ENCODE data around the gene CACNG4.

The CACNG4 gene

DNA sequence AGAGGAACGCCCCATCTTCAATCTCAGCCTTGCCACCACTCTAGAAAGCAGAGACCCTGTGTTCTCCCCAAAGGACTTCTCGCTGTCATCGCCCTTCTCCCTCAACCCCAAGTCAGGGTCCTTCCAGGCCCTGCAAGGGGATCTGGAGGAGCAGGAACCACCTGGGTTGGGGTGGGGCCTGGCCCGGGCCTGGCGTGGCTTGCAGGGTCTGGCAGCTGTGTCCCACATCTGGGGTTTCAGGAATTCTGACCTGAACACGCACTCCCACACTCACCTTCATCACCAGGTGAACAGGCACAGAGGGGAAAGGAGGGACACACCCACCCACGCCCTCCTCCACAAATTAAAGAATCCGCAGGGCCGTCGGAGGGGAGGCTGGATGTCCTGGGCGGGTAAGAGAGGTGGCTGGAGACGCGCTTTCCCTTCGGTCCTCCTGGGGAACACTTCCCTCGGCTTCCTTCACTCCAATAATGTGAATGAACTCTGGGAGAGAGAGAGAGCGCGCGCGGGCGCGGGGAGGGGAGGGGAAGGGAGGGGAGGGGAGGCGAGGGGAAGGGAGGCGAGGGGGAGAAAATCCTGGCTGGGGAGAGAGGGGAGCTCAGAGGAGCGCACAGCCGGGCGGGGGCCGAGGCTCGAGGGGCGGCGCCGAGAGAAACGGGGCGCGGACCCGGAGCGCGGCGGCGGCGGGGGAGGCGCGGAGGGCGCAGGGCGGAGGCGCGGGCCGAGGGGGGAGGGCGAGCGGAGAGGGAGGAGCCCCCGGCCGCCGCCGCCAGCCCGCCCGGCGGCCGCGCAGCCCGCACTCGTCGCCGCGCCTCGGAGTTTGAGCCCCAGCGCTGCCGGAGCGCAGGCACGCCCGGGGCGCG, at the start of gene CACNG4:
Gene CACNG4 (plus strand): TSS at position 799 of the 863 bp plus-strand sequence. CDS start 205 bp downstream, outside the sequence.
- DNase-seq (ENCODE audit: low spot score) = peak; percentile 59

DNA sequence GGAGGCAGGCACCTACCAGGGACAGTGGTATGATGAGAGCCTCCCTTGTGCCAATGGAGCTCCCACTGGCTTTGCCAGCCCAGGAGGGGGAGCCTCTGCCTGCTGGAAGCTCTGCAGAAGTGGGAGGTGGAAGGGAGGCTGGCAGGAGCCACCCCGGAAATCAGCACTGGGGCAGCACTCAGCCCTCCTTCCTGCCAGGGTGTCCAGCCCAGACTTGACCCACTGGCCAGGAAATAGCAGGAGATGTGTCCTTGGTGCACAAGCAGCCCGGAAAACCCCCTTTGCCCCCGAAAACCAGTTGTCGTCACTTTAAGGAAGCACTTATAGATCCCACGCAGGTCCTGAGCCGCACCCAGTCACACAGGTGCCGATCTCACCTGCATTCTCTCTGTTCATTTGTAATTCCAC, 49.3 kb upstream of the CACNG4 start:
- DNase-seq (ENCODE audit: low spot score) = peak; percentile 45

DNA sequence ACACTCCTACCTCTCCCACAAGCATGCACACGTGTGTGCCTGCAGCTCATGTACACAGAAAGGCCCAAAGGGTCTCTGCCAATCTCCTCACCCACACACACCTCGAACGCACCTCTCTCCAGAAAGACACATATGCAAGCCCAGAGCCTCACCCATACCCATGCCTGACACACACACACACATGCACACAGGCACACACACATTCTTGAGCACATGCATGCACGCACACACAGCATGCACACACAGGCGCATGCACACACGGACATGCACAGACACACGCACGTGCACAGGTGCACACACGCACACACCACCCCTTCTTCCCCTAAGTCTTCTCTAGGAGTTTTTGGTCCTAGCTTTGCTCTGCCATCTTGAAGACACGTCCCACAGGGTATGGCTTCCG, 48.7 kb upstream of the CACNG4 start:
- no peak for DNase-seq (ENCODE audit: low spot score)

DNA sequence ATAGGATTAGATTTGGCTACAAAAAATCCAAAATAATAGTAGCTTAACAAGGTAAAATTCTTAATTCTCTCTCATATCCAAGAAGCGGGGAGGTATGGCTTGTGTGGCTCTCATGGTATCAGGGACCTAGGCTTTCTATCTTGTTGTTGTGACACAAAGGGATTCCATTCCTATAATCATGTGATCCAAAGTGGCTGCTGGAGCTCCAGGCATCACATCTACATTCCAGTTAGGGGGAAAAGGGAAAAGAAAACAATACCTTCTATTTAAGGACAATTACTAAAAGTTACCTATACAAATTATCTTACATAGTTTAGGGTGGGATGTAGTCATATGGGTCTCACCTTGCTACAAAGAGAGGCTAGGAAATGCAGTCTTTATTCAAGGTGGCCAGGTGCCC, 47.6 kb upstream of the CACNG4 start:
- no peak for DNase-seq (ENCODE audit: low spot score)

DNA sequence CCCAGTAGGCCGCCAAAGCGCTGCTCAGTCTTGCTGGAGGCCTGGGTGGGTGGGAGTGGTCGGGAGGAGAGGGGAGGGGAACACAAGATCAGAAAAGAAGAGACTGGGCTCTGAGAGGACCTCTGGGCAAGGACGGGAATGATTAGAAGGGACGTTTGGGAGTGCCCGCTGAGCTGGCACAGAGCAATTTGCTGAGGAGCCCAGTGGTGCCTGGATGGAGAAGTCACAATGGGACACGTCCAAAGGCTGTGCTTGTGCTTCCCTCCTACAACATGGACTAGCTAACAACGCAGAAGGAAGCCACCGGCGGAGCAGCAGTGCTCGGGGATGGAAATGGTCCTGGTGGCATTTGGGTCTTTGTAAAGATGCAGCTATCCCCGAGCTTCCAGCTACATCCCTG, 45.6 kb upstream of the CACNG4 start:
- no peak for DNase-seq (ENCODE audit: low spot score)

DNA sequence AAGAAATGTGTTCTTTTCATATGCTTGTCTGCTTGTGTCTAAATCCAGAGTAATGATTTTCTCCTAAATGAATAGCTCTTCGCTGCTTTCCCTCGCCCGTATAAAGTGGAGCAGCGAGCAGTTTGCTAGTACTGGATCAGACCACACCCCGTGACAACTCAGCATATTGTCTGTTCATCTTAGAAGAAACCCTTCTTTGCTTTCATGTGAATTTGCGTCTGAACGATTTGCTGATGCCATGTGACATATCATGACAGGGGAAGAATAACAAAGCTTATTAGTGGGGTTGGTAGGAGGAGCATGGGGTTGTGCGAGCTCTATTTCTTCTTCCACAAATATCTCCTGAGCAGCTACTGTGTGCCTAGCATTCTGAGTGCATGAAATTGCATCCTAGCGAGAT, 44.1 kb upstream of the CACNG4 start:
- DNase-seq (ENCODE audit: low spot score) = peak; percentile 65

DNA sequence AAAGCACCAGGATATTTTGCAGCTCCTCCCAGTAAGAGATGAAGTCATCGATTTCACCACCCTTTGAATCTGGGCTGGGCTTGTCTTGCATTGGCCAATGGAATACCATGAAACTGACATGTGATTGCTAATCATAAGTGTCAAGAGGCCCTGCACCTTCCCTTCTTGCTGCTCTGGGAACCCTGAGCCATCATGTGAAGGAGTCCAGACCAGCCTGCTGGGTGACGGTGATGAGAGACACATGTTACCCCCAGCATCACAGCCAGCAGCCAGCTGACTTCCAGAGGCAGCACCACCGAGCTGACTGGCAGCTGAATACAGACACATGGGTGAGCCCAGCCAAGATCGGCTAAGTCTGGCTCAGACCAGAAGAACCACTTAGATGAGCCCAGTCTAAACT, 43.6 kb upstream of the CACNG4 start:
- no peak for DNase-seq (ENCODE audit: low spot score)

DNA sequence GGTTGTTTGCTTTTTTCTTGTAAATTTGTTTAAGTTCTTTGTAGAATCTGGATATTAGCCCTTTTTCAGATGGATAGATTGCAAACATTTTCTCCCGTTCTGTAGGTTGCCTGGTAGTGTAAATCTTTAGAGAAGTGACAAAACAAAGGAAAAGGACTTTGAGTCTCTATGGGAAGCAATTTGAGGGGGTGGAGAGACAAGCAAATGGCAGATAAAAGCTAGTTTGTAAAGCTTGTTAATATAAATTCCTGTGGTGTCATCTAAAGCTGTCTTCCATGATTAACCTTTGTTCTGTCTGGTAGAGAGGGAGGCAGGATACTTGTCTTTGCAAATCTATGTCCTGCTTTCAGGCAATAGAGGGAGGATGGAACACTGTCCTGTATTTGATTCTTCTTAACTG, 40.6 kb upstream of the CACNG4 start:
- DNase-seq (ENCODE audit: low spot score) = no peak

DNA sequence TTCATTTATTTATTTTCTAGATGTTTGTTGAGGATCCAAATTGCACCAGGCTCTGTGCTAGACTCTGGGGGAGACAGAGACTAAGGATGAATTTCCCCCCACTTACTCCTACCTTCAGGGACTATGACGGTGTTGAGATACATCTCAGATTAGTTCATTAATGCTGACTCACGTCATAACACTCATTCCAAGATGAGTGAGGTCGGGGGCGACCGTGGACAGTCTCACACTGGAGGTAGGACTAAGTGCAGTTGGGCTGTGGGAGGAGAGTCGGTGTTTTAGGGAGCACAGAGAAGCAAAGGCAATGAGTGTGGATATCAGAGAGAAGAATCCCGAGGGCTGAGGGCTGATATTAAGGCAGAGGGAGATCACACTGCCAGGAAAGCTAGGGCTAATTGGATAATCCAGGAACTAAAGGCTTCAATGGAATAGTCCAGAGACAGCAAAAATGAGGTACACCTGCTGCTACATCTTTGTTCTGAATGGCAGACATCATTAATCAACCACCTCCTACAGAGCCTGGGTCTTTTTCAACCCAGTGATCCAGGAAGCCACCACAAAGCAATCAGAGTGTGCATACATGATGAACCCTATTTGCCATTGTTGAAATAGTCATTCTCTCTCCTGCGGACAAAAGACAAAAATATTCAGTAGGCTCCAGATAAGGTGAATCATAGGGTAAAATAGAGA, 38.6 kb upstream of the CACNG4 start:
- DNase-seq (ENCODE audit: low spot score) = no peak

DNA sequence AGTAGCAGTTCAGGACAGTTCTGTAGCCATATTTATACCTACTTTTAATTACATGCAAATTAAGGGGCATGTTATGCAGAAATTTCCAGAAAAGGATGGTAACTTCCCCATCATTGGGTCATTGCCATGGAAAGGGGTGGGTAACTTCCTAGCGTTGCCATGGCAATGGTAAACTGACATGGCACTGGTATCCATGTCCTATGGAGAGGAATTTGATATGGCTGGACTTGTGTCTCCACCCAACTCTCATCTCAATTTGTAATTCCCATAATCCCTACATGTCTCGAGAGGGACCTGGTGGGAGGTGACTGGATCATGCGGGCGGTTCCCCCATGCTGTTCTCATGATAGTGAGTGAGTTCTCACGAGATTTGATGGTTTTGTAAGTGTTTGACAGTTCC, 35.6 kb upstream of the CACNG4 start:
- no peak for DNase-seq (ENCODE audit: low spot score)

DNA sequence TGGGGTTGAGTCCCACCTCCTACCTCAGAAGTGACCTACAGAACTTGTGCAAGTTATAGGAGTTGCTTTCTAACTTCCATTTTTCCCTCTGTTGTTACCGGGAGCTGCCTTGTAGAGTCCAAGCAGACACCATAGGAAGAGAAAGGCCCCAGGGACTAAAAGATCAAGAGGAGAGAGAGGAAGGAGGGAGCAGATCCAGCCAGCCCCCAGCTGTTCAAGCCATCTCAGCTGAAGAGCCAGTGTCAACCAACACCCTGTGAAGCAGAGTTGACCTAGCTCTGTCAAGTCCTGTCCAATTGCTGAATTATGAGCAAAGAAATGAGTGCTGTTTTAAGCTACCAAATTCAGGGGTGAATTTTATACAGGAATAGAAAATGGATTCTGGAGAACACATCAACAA, 34.9 kb upstream of the CACNG4 start:
- DNase-seq (ENCODE audit: low spot score) = no peak

DNA sequence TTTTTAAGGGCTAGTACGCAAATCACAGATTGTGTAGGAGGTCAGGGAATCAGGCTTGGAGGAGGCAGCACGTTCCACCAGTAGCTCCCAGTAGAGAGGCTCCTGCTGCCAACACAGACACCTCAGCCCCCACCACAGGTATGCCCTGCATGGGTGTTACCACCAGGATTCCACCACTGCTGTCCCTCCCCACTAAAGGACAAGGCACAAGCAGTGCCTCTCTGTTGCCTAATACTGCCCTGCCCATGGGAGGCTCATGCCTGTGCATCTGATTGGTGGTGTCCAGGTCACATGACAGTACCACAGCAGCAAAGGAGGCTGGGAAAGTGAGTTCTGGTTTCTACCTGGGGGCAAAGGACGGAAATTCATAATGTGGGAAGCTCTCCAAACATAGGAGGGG, 33.6 kb upstream of the CACNG4 start:
- DNase-seq (ENCODE audit: low spot score) = no peak

DNA sequence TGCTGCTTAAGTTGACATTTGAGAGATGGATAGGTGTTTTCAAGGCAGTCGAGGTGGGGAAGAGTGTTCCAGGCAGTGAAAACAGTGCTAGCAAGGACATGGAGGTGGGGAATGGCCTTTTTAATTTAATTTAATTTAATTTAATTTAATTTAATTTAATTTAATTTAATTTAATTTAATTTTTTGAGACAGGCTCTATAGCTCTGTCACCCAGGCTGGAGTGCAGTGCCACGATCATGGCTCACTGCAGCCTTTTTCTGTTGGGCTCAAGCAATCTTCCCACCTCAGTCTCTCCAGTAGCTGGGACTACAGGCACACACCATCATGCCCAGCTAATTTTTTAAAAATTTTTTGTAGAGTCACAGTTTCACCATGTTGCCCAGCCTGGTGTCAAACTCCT, 32.2 kb upstream of the CACNG4 start:
- DNase-seq (ENCODE audit: low spot score) = no peak

DNA sequence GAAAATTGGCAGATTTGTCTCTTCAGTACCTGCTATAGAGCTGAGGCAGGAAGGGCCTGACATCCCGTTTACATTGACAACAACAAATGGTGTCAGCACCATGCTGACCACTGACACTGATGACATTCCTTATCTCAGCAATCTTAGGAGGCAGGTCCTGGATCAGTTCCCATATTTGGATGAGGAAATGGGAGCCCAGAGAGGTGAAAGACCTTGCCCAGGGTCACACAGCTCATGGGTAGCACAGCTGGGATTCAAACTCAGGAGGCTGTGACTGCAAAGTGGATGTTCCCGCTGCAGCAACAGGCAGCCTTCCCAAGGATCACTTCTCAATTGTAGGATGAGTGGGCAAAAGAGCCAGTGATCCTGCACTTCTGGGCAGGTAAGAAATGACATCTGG, 30.5 kb upstream of the CACNG4 start:
- no peak for DNase-seq (ENCODE audit: low spot score)

DNA sequence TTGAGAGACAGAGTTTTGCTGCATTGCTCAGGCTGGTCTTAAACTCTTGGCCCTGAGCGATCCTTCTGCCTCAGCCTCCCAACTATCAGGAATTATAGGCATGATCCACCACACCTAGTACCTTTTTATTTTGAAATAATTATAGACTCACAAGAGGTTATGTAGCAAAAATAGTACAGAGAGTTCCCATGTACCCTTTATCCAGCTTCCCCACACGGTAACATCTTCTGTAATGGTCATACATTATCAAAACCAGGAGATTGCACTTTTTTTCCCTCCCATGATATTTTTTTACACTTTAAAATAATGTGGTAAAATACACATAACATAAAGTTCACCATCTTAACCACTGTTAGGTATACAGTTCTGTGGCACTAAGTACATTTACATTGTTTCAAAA, 28.8 kb upstream of the CACNG4 start:
- no peak for DNase-seq (ENCODE audit: low spot score)

DNA sequence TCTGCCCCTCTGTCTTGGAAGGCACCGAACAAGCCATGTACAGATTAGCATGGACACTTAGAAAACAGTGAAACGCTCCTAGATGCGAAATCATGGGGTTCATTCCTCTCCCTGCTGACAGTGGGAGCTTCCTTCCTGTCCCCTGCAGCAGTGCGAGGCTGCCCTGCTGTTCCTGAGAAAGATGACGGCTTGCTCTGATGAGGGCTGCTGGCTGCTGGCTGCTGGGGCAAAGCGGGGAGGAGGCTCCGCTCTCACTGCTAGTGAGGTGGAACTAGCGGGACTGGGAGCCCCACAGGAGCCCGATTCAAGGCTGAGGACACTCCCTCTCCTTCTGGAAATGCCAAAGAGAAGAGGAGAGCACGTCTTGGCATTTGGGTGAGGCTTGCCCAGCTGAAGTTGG, 25.9 kb upstream of the CACNG4 start:
- no peak for DNase-seq (ENCODE audit: low spot score)

DNA sequence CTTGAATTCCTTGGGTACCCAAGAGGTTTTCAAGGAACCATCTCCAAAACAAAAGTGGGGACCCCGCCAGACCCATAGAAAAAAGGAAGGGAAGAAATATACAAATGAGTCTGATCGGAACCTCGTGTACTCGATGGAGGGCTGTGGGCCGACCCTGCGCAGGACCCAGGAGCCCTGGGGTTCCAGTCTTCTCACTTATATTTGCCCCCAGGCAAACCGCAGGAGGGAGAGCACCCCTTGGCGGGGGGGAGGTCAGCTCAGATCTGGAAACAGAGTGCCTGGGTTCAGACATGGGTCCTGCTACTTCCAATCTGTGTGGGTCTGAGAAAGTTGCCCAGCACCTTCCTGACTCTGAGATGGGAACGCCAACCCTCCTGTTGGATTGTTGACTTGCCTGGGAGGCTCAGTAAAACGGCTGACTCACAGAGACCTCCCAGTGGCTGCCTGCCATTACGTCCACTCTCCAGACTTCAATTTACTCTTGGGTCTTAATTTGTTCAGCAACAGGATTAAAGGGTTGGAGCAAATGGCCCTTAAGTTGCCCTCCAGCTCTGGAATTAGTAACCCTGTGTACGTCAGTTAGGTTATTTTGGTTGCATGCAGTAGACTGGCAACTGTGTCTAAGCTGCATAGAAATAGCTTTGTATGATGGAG, 24.9 kb upstream of the CACNG4 start:
- DNase-seq (ENCODE audit: low spot score) = no peak

DNA sequence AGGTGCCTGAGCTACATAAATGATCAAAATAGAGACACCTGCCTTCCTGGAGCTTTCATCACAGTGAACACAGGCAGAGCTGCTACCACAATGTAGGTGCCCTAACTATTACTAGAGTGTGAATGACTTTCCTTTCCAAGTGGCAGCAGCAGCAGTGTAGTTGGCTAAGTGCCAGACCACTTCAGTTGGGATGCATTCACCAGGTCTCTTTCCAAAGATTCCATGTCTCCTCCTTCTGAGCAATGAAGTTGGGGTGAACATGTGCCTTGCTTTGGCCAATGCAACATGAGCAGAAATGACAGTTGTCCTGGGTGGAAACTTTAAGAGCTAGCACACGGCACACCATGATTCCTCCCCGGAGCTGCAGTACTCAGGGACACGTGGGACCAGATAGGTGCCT, 23.3 kb upstream of the CACNG4 start:
- no peak for DNase-seq (ENCODE audit: low spot score)

DNA sequence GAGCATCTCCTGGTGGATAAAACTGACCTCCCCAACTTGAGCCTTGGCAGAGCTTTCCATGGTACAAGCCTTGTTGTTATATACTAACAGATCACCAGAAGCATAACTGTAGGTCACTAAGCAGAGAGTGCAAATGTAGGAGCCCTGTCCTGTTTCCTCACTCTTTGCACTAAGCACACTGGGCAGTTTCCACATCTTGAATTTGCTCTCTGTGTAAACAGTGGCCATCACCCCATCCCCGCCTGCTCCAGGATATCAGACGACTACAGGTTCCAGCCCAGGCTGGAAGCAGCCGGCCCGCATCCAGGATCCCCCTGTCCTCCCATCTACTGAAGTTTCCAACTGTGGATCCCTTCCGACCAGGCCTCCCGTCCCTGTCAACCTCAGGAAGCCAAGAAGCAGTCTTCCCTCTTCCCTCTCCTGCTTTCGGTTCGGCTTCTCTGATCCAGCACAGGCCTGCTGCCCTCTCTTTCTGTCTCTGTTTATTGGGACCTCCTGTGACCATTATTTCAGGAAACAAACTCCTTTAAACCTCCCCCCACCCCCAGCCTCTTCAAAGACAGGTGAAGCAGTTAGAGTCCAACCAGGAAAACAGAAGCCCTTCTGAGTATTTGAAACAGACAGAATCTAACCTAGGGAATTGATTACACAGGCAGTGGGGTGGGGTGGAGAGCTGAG, 22.6 kb upstream of the CACNG4 start:
- DNase-seq (ENCODE audit: low spot score) = no peak

DNA sequence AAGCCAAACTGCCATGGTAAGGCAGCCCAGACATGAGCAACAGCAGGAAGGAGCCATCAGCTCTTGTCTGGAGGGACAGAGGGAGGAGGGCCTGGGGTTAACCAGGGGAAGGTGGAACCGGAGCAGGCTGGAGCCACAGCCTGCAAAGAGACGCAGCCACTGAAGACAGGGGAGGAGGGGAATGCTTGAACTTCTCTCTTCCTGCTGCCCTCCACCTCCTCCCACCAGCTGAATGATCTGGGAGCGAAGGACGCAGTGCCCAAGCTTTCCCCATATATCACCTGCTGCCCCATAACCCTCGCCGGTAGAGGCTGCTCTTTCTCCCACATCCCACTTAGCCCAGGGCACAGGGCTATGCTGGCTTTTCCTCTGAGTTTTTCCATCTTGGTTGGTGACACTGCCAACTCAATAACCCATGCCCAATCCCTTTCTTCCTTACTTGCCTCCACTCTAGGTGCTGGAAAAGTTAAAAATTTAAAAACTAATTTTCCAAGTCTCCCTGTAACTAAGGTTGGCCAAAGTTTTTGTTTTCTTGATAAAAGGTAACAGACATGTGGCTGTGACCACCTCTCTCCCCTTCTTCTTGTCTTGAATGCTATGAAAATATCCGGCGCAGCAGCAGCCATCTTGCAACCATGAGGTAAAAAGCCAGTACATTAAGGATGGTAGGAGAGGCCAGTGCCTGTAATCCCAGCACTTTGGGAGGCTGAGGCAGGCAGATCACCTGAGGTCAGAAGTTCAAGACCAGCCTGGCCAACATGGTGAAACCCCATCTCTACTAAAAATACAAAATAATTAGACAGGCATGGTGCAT, 21.8 kb upstream of the CACNG4 start:
- DNase-seq (ENCODE audit: low spot score) = no peak

DNA sequence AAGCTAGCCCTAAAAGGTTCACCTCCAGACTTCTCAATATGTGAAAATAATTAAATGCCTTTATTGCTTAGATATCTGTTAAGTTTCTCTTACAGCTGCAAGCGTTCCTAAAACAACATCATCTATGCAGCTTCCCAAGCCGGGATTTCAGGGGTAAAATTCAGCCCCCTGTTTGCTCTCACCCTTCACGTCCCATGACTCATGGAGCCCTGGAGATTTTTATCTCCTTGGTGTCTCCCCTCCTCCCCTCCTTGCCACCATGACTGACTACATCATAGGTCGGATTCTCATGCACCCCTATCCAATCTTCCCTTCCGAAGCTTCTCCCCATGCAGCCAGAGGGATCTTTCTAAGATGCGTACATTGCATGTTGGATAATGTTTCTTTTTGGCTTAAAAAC, 21.0 kb upstream of the CACNG4 start:
- no peak for DNase-seq (ENCODE audit: low spot score)

All from putamen (tissue), 1 donor.